IMR-90 (cell line): Measurements from ENCODE around the gene ASGR2. TPM values are rescaled to one million over a fixed set of nuclear protein-coding genes. Genes with fewer than 3 reads are reported as not detected.

Experiments used
- ATAC-seq: fragments of 200-7000 bp; cut with Tn5 transposase; 2 replicates; pipeline ENCODE4 v1.9.1; 2020; ENCODE audit warnings: low read depth, mild to moderate bottlenecking, moderate library complexity
- BruUV-seq: library from RNA; stranded (reverse); fragments of 400-500 nt; replicated peaks from 2 replicates; lab custom pipeline; 2021; lab: Mats Ljungman, UMichigan
- CTCF ChIA-PET: fragments of 300-600 bp; formaldehyde crosslinking; extraction: SDS; loops from one replicate; lab custom pipeline; 2021; ENCODE audit warnings: antibody characterized with exemption; lab: Yijun Ruan, JAX
- POLR2A ChIA-PET: fragments of 300-600 bp; sonication (Branson Sonifier 250); formaldehyde crosslinking; loops from one replicate; lab custom pipeline; 2022; ENCODE audit warnings: antibody characterized with exemption; ENCODE audit not compliant: unreplicated experiment; lab: Charles Lee
- DNase-seq: peaks from one replicate; pipeline ENCODE4 v3.0.0; 2013
- H2AFZ ChIP-seq: replicated peaks from 2 replicates; pipeline ENCODE3; 2013; ENCODE audit warnings: low read length, mild to moderate bottlenecking; ENCODE audit not compliant: poor library complexity
- H2AK5ac ChIP-seq: 2 replicates; pipeline ENCODE4 v1.6.1; 2013; ENCODE audit warnings: low read depth, low read length, inconsistent platforms
- H2AK9ac ChIP-seq: replicated peaks from 2 replicates; pipeline ENCODE3; 2013; ENCODE audit warnings: mild to moderate bottlenecking, low read depth, low read length, moderate library complexity; ENCODE audit not compliant: poor library complexity
- H2BK120ac ChIP-seq: 2 replicates; pipeline ENCODE4 v1.6.1; 2013; ENCODE audit warnings: low read depth, low read length, inconsistent platforms
- H2BK15ac ChIP-seq: 3 replicates; pipeline ENCODE4 v1.6.1; 2013; ENCODE audit warnings: low read depth, low read length, inconsistent platforms
- H2BK20ac ChIP-seq: 2 replicates; pipeline ENCODE4 v1.6.1; 2013; ENCODE audit warnings: low read depth, mild to moderate bottlenecking, inconsistent platforms, low read length, moderate library complexity
- H2BK5ac ChIP-seq: 2 replicates; pipeline ENCODE4 v1.6.1; 2013; ENCODE audit warnings: mild to moderate bottlenecking, low read depth, low read length, inconsistent platforms; ENCODE audit not compliant: poor library complexity, severe bottlenecking
- H3K14ac ChIP-seq: replicated peaks from 2 replicates; pipeline ENCODE4 v1.6.1; 2013; ENCODE audit warnings: low read depth, low read length, inconsistent platforms
- H3K18ac ChIP-seq: 2 replicates; pipeline ENCODE4 v1.6.1; 2013; ENCODE audit warnings: low read depth, low read length, control low read depth
- H3K23ac ChIP-seq: 2 replicates; pipeline ENCODE4 v1.6.1; 2013; ENCODE audit warnings: low read depth, low read length, inconsistent platforms
- H3K27ac ChIP-seq: 2 replicates; pipeline ENCODE4 v1.5.1; 2013; ENCODE audit warnings: mild to moderate bottlenecking, control low read depth, low read length; ENCODE audit not compliant: insufficient read depth
- H3K27me3 ChIP-seq: 2 replicates; pipeline ENCODE4 v1.6.1; 2013; ENCODE audit warnings: low read length; ENCODE audit not compliant: control insufficient read depth, insufficient read depth
- H3K36me3 ChIP-seq: 2 replicates; pipeline ENCODE4 v1.6.1; 2013; ENCODE audit warnings: low read length, mixed read lengths; ENCODE audit not compliant: control insufficient read depth, insufficient read depth
- H3K4ac ChIP-seq: 2 replicates; pipeline ENCODE4 v1.6.1; 2013; ENCODE audit warnings: low read depth, low read length, inconsistent platforms
- H3K4me1 ChIP-seq: 2 replicates; pipeline ENCODE4 v1.6.1; 2013; ENCODE audit warnings: low read length, mixed read lengths; ENCODE audit not compliant: control insufficient read depth, insufficient read depth
- H3K4me2 ChIP-seq: 2 replicates; pipeline ENCODE4 v1.6.1; 2013; ENCODE audit warnings: low read depth, mild to moderate bottlenecking, control low read depth, low read length, moderate library complexity
- H3K4me3 ChIP-seq: 2 replicates; pipeline ENCODE4 v1.5.1; 2013; ENCODE audit warnings: low read depth, mild to moderate bottlenecking, control low read depth, low read length, moderate library complexity; ENCODE audit not compliant: insufficient read depth
- H3K56ac ChIP-seq: 2 replicates; pipeline ENCODE4 v1.6.1; 2013; ENCODE audit warnings: low read length, inconsistent platforms; ENCODE audit not compliant: insufficient read depth; ENCODE audit errors: extremely low read depth
- H3K79me1 ChIP-seq, 2 experiments: 2 replicates each; pipeline ENCODE4 v1.6.1; 2013; ENCODE audit warnings: low read length in 2 of 2, inconsistent platforms in 1 of 2, low read depth in 1 of 2
- H3K9ac ChIP-seq: 2 replicates; pipeline ENCODE4 v1.6.1; 2013; ENCODE audit warnings: low read depth, low read length, control low read depth
- H3K9me1 ChIP-seq: 2 replicates; pipeline ENCODE4 v1.6.1; 2013; ENCODE audit warnings: low read length, inconsistent platforms; ENCODE audit not compliant: insufficient read depth
- H3K9me3 ChIP-seq: 2 replicates; pipeline ENCODE4 v1.6.1; 2013; ENCODE audit warnings: low read length; ENCODE audit not compliant: control insufficient read depth, insufficient read depth
- H4K20me1 ChIP-seq: 2 replicates; pipeline ENCODE4 v1.6.1; 2013; ENCODE audit warnings: low read length, inconsistent platforms; ENCODE audit not compliant: insufficient read depth
- H4K5ac ChIP-seq: 2 replicates; pipeline ENCODE4 v1.6.1; 2013; ENCODE audit warnings: mild to moderate bottlenecking, low read depth, low read length, control low read depth
- H4K8ac ChIP-seq, 2 experiments: 2 replicates each; pipeline ENCODE4 v1.6.1; 2013; ENCODE audit warnings: low read depth in 2 of 2, low read length in 2 of 2, control low read depth in 1 of 2, inconsistent platforms in 1 of 2
- H4K91ac ChIP-seq: 2 replicates; pipeline ENCODE4 v1.6.1; 2013; ENCODE audit warnings: low read depth, low read length, inconsistent platforms; ENCODE audit not compliant: insufficient read depth
- FOS ChIP-seq: fragments of 150-350 bp; IDR thresholded peaks from 2 replicates; pipeline ENCODE4 v1.6.1; 2016; ENCODE audit warnings: low read depth, low read length
- MAZ ChIP-seq: IDR thresholded peaks from 2 replicates; pipeline ENCODE4 v1.6.1; 2012; ENCODE audit warnings: low read depth, mild to moderate bottlenecking, low read length, improper control_type of control experiment, moderate library complexity, borderline replicate concordance
- MXI1 ChIP-seq: IDR thresholded peaks from 2 replicates; pipeline ENCODE4 v1.6.1; 2012; ENCODE audit warnings: low read depth, mild to moderate bottlenecking, low read length, moderate library complexity, borderline replicate concordance
- RAD21 ChIP-seq: IDR thresholded peaks from 2 replicates; pipeline ENCODE4 v1.6.1; 2012; ENCODE audit warnings: low read length, improper control_type of control experiment
- WGBS, 2 experiments: methylation state at CpG; one replicate each; pipeline versions ENCODE4 v1.1.5 to v1.1.7; 2013; ENCODE audit warnings: missing lambda C conversion rate in 2 of 2; ENCODE audit not compliant: insufficient read length in 1 of 2; ENCODE audit errors: extremely low coverage in 2 of 2; 5-methylcytosine and 5-hydroxymethylcytosine counted together
- dilution Hi-C: fragments of 300-500 bp; cut with HindIII; formaldehyde crosslinking; loops from one replicate; pipeline ENCODE4 v1.14.3; 2018; ENCODE audit warnings: low sequenced_read_pairs; ENCODE audit not compliant: unreplicated experiment
- in situ Hi-C: fragments of 300-500 bp; cut with MboI; formaldehyde crosslinking; loops from 3 replicates; pipeline ENCODE4 v1.14.3; 2019; ENCODE audit warnings: low sequenced_read_pairs, inconsistent platforms, mixed read lengths
- intact Hi-C: fragments of 100-400 bp; cut with micrococcal nuclease; formaldehyde crosslinking; loops from 2 replicates; pipeline ENCODE4 v1.10.0; 2022
- polyA plus RNA-seq, 3 experiments: library from polyadenylated mRNA; depleted of rRNA; stranded (reverse); fragments of >200 nt; gene quantifications; 2 replicates each; pipeline ENCODE4 v1.2.3, GENCODE V29; 2012; ENCODE audit warnings: low replicate concordance in 1 of 3
- total RNA-seq: library from RNA; depleted of rRNA; stranded (reverse); fragments of >200 nt; gene quantifications from 2 replicates; pipeline ENCODE4 v1.2.3, GENCODE V29; 2012

ASGR2 gene
- total and polyA plus RNA-seq, 2 of the 4 experiments (the other 2 are of a cell fraction) = not detected

DNA sequence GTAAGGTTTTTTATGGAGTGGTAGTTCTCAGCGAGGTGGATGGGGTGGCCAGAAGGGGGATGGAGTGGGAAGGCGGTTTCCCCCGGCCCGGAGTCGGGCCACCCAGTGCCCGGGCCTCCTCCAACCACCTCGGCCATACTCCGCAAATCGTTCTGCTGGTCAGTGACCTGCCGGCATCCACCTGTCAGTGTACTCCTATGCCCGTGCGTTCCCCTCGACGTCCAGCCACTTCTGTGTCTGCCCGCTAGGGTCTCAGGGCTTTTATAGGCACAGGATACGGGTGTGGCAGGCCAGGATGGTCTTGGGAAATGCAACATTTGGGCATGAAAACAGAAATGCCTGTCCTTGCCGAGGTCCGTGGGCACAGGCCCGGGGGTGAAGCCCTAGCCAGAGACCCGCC, 19.3 kb upstream of the ASGR2 start:
- H3K27me3 ChIP-seq = peaks cover 42% of the 10 kb centered on the region
- POLR2A ChIA-PET = no interaction called here
- H3K36me3 ChIP-seq = no peaks in the 10 kb centered on the region
- DNase-seq (no peak), ATAC-seq (no peak)
- H2BK20ac ChIP-seq = no peak overlapping the region
- H3K4ac ChIP-seq = no peak overlapping the region
- no peak overlapping the region for H4K91ac ChIP-seq
- no peak overlapping the region for H2BK5ac ChIP-seq
- H2BK15ac ChIP-seq = no peak overlapping the region
- BruUV-seq = no TSS peak
- in situ Hi-C loops = loop anchor here (25.0 kb wide), 1 partner anchor 222 kb away; no protein-coding TSS in a partner anchor
- H2AK5ac ChIP-seq = no peak overlapping the region
- H3K56ac ChIP-seq = no peak overlapping the region
- H2BK120ac ChIP-seq = no peak overlapping the region
- 56% methylated on average over 15 of the region's 20 CpGs; no CpG with 5 or more reads in 1 of the 2 experiments for WGBS, 2 experiments
- H4K8ac ChIP-seq = no peak overlapping the region
- H3K27ac ChIP-seq = no peak overlapping the region
- H3K79me1 ChIP-seq = no peaks in the 10 kb centered on the region
- H4K20me1 ChIP-seq = no peaks in the 10 kb centered on the region
- H3K18ac ChIP-seq = no peak overlapping the region
- CTCF ChIA-PET = interaction anchor here (0.6 to 1.1 kb wide), 4 partner anchors 36 to 832 kb away, joined by 3 to 8 read pairs (median 5); no protein-coding TSS in a partner anchor
- dilution Hi-C loops = no loop called here
- no peak overlapping the region for H2AK9ac ChIP-seq
- intact Hi-C loops = no loop called here
- no peak overlapping the region for H2AFZ ChIP-seq
- H3K14ac ChIP-seq = no peak overlapping the region
- TF ChIP-seq MAZ (no peak), RAD21 (no peak), FOS (no peak), MXI1 (no peak)
- no peaks in the 10 kb centered on the region for H3K9me3 ChIP-seq
- no peaks in the 10 kb centered on the region for H3K4me1 ChIP-seq
- no peak overlapping the region for H3K4me2 ChIP-seq
- H4K5ac ChIP-seq = no peak overlapping the region
- no peak overlapping the region for H3K4me3 ChIP-seq
- no peak overlapping the region for H3K23ac ChIP-seq
- no peaks in the 10 kb centered on the region for H3K9me1 ChIP-seq
- H3K9ac ChIP-seq = no peak overlapping the region
